Karpas-422 (cell line): ENCODE data around the gene HRH1. TPM values are rescaled to one million over a fixed set of nuclear protein-coding genes. Genes with fewer than 3 reads are reported as not detected.
"Not testable (repeated sequence)": the region's sequence is repeated elsewhere in the genome, so short reads cannot be mapped to it uniquely, and the experiment has no call there.

ENCODE experiments used
- DNase-seq: peaks from one replicate; pipeline ENCODE4 v3.0.0-alpha.2; 2015
- H2AFZ ChIP-seq: fragments of 200-600 bp; sonication (generic); 2 replicates; pipeline ENCODE4 v1.6.1; 2014; ENCODE audit warnings: antibody characterized with exemption, low read length, mixed read lengths
- H3K27ac ChIP-seq: fragments of 200-600 bp; sonication (generic); 2 replicates; pipeline ENCODE4 v1.5.1; 2014; ENCODE audit warnings: mild to moderate bottlenecking, low read length, moderate library complexity
- H3K27me3 ChIP-seq: fragments of 200-600 bp; sonication (generic); 2 replicates; pipeline ENCODE4 v1.6.1; 2014; ENCODE audit warnings: low read length, mixed read lengths
- H3K36me3 ChIP-seq: fragments of 200-600 bp; sonication (generic); 2 replicates; pipeline ENCODE4 v1.6.1; 2014; ENCODE audit warnings: low read length, mixed read lengths; ENCODE audit not compliant: insufficient read depth
- H3K4me1 ChIP-seq: fragments of 200-600 bp; sonication (generic); 2 replicates; pipeline ENCODE4 v1.6.1; 2014; ENCODE audit warnings: mild to moderate bottlenecking, low read length, mixed read lengths
- H3K4me2 ChIP-seq: fragments of 200-600 bp; sonication (generic); 2 replicates; pipeline ENCODE4 v1.6.1; 2014; ENCODE audit warnings: low read length, low read depth, mild to moderate bottlenecking; ENCODE audit not compliant: poor library complexity, severe bottlenecking
- H3K4me3 ChIP-seq: fragments of 200-600 bp; sonication (generic); 2 replicates; pipeline ENCODE4 v1.5.1; 2014; ENCODE audit warnings: mild to moderate bottlenecking, antibody characterized with exemption, low read length, mixed read lengths
- H3K79me2 ChIP-seq: fragments of 200-600 bp; sonication (generic); 2 replicates; pipeline ENCODE4 v1.6.1; 2014; ENCODE audit warnings: mild to moderate bottlenecking, low read length, mixed read lengths
- H3K9ac ChIP-seq: fragments of 200-600 bp; sonication (generic); 2 replicates; pipeline ENCODE4 v1.6.0; 2014; ENCODE audit warnings: low read length
- H3K9me2 ChIP-seq: fragments of 200-600 bp; sonication (generic), shearing (Covaris generic); replicated peaks from 2 replicates; pipeline ENCODE4 v1.6.0; 2014; ENCODE audit warnings: mild to moderate bottlenecking, low read length, moderate library complexity; ENCODE audit not compliant: insufficient read depth
- H3K9me3 ChIP-seq: fragments of 300-700, 200-600 bp; sonication (generic); 2 replicates; pipeline ENCODE4 v1.6.1; 2014; ENCODE audit warnings: low read length, mixed read lengths
- H4K20me1 ChIP-seq: fragments of 200-600 bp; sonication (generic); 2 replicates; pipeline ENCODE4 v1.6.1; 2014; ENCODE audit warnings: mild to moderate bottlenecking, antibody characterized with exemption, low read length, low read depth; ENCODE audit not compliant: insufficient read depth
- total RNA-seq: library from RNA; depleted of rRNA; stranded (reverse); fragments of >200 nt; shearing (Covaris generic); gene quantifications from 2 replicates; pipeline ENCODE4 v1.2.3, GENCODE V29; 2014; ENCODE audit warnings: low replicate concordance

Gene HRH1
- total RNA-seq, 1 experiment from 2014 or later = 9.6 TPM

- no peaks in the 10 kb centered on the region for H3K27me3 ChIP-seq
- no peak overlapping the region for H3K4me2 ChIP-seq
- no peak overlapping the region for H3K4me3 ChIP-seq
- H2AFZ ChIP-seq = no peak overlapping the region
- H3K9me2 ChIP-seq = no peaks in the 10 kb centered on the region
- peaks cover 10% of the 10 kb centered on the region; the same call in 1 of the 2 replicates for H4K20me1 ChIP-seq
- H3K79me2 ChIP-seq = no peaks in the 10 kb centered on the region
- DNase-seq = no peak
- no peak overlapping the region for H3K27ac ChIP-seq
- no peaks in the 10 kb centered on the region for H3K36me3 ChIP-seq
- no peak overlapping the region for H3K9ac ChIP-seq
- H3K4me1 ChIP-seq = no peaks in the 10 kb centered on the region
- H3K9me3 ChIP-seq = no peaks in the 10 kb centered on the region
Measured at GRCh38 chr3:11199902-11200845, 45.9 kb downstream of the HRH1 start.

- no peaks in the 10 kb centered on the region for H3K36me3 ChIP-seq
- H3K27ac ChIP-seq = no peak overlapping the region
- H3K4me1 ChIP-seq = no peaks in the 10 kb centered on the region
- H3K4me3 ChIP-seq = no peak overlapping the region
- no peaks in the 10 kb centered on the region for H3K9me3 ChIP-seq
- no peak overlapping the region for H2AFZ ChIP-seq
- H3K9me2 ChIP-seq = no peaks in the 10 kb centered on the region
- H4K20me1 ChIP-seq = peaks cover 6% of the 10 kb centered on the region; the same call in 1 of the 2 replicates
- no peak for DNase-seq
- H3K9ac ChIP-seq = no peak overlapping the region
- no peaks in the 10 kb centered on the region for H3K79me2 ChIP-seq
- H3K4me2 ChIP-seq = no peak overlapping the region
- no peaks in the 10 kb centered on the region for H3K27me3 ChIP-seq
Measured at GRCh38 chr3:11201251-11202019, 47.1 kb downstream of the HRH1 start.

GRCh38 chr3:11203961-11204360 is 49.7 kb downstream of the HRH1 start:
- Histone ChIP-seq H4K20me1 (peaks cover 6% of the 10 kb centered on the region; the same call in 1 of the 2 replicates), H3K9me2 (no peaks in the 10 kb centered on the region), H3K27me3 (no peaks in the 10 kb centered on the region), H3K27ac (no peak overlapping the region), H3K9ac (no peak overlapping the region), H3K9me3 (no peaks in the 10 kb centered on the region), H3K4me1 (no peaks in the 10 kb centered on the region), H3K36me3 (no peaks in the 10 kb centered on the region), H3K4me2 (no peak overlapping the region), H3K4me3 (no peak overlapping the region), H3K79me2 (no peaks in the 10 kb centered on the region), H2AFZ (no peak overlapping the region)
- DNase-seq = no peak

- H4K20me1 ChIP-seq = no peaks in the 10 kb centered on the region
- no peaks in the 10 kb centered on the region for H3K27me3 ChIP-seq
- H3K36me3 ChIP-seq = no peaks in the 10 kb centered on the region
- H3K4me3 ChIP-seq = no peak overlapping the region
- DNase-seq = no peak
- H3K4me1 ChIP-seq = no peaks in the 10 kb centered on the region
- no peak overlapping the region for H3K9ac ChIP-seq
- no peak overlapping the region for H2AFZ ChIP-seq
- no peaks in the 10 kb centered on the region for H3K9me3 ChIP-seq
- no peaks in the 10 kb centered on the region for H3K9me2 ChIP-seq
- no peaks in the 10 kb centered on the region for H3K79me2 ChIP-seq
- H3K27ac ChIP-seq = no peak overlapping the region
- H3K4me2 ChIP-seq = no peak overlapping the region
Measured at GRCh38 chr3:11204697-11205348, 50.5 kb downstream of the HRH1 start.

- H3K27ac ChIP-seq, H2AFZ ChIP-seq, H3K4me1 ChIP-seq, H4K20me1 ChIP-seq, H3K4me2 ChIP-seq, H3K36me3 ChIP-seq, H3K9ac ChIP-seq, H3K79me2 ChIP-seq, H3K27me3 ChIP-seq, H3K4me3 ChIP-seq, H3K9me3 ChIP-seq, H3K9me2 ChIP-seq: not testable (repeated sequence)
- peak; percentile 60 for DNase-seq
Measured at GRCh38 chr3:11205881-11206280, 51.6 kb downstream of the HRH1 start.

GRCh38 chr3:11206316-11206715 is 52.0 kb downstream of the HRH1 start:
- H3K79me2 ChIP-seq = no peaks in the 10 kb centered on the region

GRCh38 chr3:11206953-11207352 is 52.7 kb downstream of the HRH1 start:
- Histone ChIP-seq H3K9me3 (no peaks in the 10 kb centered on the region), H4K20me1 (no peaks in the 10 kb centered on the region), H3K9ac (no peak overlapping the region), H3K4me2 (no peak overlapping the region), H3K27me3 (no peaks in the 10 kb centered on the region), H3K79me2 (no peaks in the 10 kb centered on the region), H3K9me2 (no peaks in the 10 kb centered on the region), H3K4me3 (no peak overlapping the region), H2AFZ (no peak overlapping the region), H3K36me3 (no peaks in the 10 kb centered on the region), H3K27ac (no peak overlapping the region), H3K4me1 (no peaks in the 10 kb centered on the region)
- DNase-seq = no peak

More at GRCh38 chr3:11206316-11206715, 52.0 kb downstream of the HRH1 start:
- no peaks in the 10 kb centered on the region for H4K20me1 ChIP-seq
- H3K4me3 ChIP-seq = no peak overlapping the region
- H3K27ac ChIP-seq = no peak overlapping the region
- no peaks in the 10 kb centered on the region for H3K27me3 ChIP-seq
- H2AFZ ChIP-seq = no peak overlapping the region
- no peak overlapping the region for H3K9ac ChIP-seq
- no peaks in the 10 kb centered on the region for H3K9me2 ChIP-seq
- H3K9me3 ChIP-seq = no peaks in the 10 kb centered on the region
- no peaks in the 10 kb centered on the region for H3K4me1 ChIP-seq
- no peak overlapping the region for H3K4me2 ChIP-seq
- DNase-seq = no peak
- H3K36me3 ChIP-seq = no peaks in the 10 kb centered on the region
